Measurements from ENCODE around the gene FAM53B.

The FAM53B gene

DNA sequence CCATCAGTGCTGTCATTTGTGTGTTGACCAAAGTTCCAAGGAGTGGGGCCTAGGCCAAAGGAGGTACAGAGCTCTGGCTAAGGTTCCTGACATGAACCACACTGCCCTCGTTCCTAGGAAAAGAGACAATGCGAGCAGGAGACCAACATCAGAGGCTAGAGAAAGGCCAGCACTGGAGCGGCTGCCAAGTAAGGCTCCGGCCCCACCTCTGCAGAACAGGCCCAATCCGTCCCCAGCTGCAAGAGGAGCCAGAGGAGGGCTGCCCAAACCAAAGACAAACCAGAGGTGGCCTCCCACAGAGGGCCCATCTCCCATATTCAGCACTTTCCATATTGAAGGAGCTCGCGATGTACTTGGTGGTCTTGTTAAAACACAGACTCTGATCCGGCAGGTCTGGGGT, 81.0 kb downstream of the FAM53B start:
- no peak for DNase-seq (ENCODE audit: low spot score)

- DNase-seq (ENCODE audit: low spot score), result no peak
These were observed 82.5 kb downstream of the FAM53B start for GRCh38 chr10:124661660-124662180.

GRCh38 chr10:124660404-124661125, 83.6 kb downstream of the FAM53B start:
- no peak for DNase-seq (ENCODE audit: low spot score)

- DNase-seq (ENCODE audit: low spot score), result no peak
These were observed 84.8 kb downstream of the FAM53B start for GRCh38 chr10:124659380-124659779.

DNA sequence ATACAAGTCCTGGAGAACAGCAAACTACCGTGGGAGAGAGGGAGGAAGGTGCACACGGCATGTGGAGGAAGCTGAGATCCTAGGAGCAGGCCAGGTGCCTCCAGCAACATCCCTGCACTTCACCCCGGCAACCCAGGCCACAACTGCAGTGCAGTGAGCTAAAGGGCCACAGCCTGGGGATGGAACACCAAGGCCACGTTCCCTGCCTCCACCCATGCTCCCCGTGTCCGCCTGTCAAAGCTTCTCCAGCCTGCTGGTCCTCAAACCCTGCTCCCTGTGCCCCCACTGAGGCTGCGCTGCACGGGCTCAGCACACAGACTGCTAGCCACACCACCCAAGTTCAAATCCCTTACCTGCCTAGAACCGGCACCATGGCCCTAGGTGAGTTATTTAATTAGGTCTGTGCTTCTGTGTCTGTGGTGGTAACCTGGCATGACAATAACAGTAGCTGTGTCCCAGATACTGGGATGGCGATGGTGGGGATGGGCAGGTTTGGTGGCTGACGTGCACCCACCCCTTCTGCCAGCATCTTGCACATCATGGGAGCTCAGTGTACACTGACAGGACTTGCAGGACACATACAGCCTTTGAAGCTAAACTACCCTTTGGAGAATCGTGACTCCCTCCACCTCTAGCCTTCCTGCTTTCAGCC, 85.5 kb downstream of the FAM53B start:
- no peak for DNase-seq (ENCODE audit: low spot score)

GRCh38 chr10:124657806-124658205, 86.4 kb downstream of the FAM53B start:
- no peak for DNase-seq (ENCODE audit: low spot score)

GRCh38 chr10:124656541-124656940, 87.6 kb downstream of the FAM53B start:
- no peak for DNase-seq (ENCODE audit: low spot score)

- no peak for DNase-seq (ENCODE audit: low spot score)
These were observed 88.1 kb downstream of the FAM53B start for GRCh38 chr10:124656113-124656490.

DNA sequence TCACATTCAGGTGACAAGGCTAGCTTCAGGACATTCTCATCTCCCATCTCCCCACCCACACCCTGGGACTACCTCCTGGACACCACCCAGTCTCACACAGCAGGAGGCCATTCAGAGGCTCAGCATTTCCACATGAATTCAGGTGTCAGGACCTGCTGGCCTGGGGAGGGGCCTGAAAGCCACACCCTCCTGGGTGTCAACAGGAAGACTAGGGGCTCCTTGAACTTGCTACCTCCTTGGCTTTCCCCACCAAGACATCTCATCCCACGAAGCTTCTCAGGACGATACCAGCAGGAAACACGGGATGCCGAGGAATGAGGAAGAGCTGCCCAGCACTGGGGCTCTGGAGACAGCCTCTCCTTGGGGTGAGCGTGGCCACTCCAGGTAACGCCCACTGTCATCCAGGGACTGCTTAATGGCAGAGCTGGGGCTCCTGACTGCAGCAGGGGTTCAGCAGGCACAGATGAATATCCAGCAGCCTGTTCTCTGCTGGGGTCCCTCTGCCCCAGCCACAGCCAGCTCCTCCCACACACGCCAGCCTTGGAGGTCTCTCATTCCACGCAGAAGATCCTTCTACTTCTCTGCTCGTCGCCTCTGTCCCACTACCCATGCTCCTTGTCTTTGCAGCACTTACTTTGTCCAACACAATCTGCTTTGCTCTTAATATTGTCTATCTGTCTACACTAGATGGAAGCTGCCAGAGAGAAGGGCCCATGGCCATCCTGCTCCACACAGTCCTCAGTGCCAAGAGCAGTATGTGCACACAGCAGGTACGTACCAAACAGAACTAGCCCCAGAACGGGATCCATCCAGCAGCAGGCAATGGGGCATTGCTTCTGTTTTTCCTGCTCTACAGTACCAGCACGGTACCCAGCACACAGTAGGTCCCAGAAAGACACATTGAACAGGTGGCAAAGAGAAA, 88.7 kb downstream of the FAM53B start:
- no peak for DNase-seq (ENCODE audit: low spot score)

DNA sequence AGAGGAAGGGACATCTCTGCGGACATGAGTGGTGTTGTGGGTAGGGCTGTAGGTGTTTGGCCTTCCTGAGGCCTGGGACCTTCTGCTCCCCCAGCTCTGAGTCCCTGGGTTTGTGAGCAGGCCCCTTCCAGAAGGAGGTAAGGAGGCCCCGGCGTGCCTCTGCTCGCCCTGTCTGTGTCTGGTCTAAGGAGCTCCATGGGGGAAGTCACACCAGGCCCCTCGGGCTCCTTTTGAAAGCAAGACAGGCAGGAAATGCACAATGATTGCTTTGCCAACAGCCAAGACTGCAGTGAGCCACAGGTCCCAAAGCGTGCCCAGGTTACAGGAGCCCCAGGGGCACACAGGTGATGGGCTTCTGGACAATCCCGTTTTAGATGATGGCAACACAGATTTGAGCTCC, 89.5 kb downstream of the FAM53B start:
- DNase-seq (ENCODE audit: low spot score), result no peak

DNA sequence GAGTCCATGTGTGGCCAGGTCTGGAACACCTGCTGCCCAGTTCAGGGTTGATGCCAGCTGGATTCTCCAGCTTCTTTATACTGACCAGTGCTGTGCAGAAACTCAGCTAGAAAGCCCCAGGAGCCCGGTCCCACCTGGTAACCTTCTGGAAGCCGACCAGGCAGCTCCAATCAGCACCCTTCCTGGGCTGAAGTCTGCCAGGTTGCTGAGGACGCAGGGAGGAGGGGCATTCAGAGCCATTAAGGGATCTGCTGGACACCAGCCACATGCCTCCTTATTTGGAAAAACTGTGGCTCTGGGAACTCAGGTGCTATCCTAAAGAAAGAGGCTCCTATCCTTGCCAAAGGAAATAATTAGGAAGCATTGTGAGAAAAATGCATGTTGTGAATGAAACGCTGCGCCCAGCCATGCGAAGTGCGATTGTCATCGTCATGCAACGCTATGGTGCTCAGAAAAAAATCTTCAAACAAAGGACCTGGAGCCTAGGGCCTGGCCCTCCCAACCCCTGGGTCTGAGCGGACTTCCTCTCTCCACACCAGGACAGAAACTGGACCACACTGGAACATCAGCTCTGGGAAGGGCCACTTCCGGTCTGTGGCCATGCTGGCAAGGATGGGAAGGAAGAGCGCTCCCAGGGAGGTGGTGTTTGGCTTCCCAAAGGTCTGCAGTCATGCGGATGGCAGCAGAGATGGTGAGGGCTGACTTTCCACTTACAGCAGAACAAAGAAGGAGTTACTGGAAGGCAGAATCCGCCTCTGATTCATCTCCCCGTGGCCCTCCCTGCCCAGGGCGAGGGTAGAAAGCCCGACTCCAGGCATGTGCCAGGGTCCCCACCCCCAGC, 90.1 kb downstream of the FAM53B start:
- DNase-seq (ENCODE audit: low spot score), result no peak

DNA sequence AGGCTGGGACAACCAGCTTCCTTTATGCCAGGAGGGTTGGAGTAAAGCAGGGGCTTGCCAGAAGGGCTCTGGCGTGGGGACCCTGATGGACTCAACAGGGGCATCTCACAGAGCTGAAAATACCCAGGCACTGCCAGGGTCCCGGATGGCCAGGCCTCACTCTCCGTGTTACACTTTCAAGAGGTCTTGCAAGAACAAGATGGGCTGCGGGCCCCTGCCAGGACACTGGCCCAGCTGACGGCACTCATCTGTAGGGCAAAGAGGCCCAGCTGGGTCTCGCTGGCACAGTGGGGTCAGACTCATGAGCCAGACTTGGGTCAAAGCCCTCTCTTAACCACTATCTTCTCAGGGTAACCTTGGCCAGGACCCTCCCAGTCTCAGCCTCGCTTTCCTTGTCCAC, 90.9 kb downstream of the FAM53B start:
- DNase-seq (ENCODE audit: low spot score), result no peak

DNA sequence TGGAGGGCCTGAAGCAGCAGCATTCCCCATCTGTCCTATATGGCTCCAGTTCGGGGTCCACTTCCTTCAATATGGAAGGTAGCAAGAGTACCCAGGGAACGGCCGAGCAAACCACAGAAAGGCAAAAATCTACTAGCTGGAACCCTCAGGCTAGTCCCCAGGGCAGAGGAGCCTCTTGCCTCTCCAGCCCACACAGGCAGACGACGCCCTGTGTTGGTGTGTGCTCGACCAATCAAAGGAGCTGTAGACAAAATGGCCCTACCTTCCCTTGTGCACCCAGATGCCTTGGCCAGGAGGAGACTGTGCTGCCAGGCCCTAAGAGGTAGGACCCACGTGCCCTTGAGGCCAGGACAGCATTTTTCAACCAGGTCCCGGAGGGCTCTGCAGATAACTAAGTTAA, 91.5 kb downstream of the FAM53B start:
- DNase-seq (ENCODE audit: low spot score), result no peak

DNA sequence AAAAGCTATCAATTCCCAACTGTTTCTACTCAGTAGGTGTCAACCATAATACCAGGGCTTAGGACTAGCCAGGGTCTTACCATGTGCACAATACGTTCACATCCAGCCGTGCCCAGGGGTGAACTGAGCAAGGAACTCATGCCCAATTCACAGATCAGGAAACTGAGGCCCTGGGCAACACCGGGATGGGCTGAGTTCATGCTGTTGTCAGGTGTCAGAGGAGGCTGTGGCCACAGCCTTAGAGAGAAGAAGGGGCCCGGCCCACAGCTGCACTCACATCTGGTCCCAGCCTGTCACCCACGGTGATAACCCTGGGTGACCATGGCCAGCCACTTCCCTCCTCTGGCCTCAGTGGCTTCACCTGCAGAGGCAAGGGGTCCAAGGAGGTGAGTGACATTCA, 92.0 kb downstream of the FAM53B start:
- no peak for DNase-seq (ENCODE audit: low spot score)

GRCh38 chr10:124651402-124651891, 92.7 kb downstream of the FAM53B start:
- DNase-seq (ENCODE audit: low spot score), result no peak

DNA sequence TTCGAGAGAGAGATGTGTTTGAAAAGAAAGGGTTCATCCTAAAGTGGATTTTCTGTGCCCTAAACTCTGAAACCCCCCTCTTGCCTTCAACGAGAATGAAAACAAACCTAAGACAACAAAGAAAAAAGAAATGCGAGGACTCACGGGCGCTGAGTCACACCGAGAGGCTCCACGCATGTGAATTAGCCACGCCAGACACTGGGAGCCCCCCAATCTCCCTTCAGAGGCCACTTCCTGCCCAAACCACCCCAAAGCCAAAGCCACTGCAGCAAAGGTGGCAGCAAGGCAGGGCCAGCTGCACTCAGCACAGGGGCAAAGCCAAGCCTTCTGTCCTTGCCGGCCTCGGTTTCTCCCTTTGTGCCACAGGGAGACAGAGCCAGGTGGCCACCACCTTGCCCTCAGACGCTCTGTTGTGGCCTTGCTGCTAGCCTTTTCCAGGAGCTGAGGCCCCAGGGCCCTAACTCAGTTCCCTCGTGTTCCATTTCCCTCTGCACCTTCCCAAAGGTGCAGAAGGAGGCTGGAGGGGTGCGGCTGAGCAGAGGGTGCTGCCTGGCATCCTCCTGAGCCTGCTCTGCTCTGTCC, 93.3 kb downstream of the FAM53B start:
- DNase-seq (ENCODE audit: low spot score), result no peak

- DNase-seq (ENCODE audit: low spot score), result no peak
These were observed 93.9 kb downstream of the FAM53B start for GRCh38 chr10:124650263-124650662.

- DNase-seq (ENCODE audit: low spot score), result peak; percentile 85
These were observed 95.0 kb downstream of the FAM53B start for GRCh38 chr10:124649214-124649613.

GRCh38 chr10:124648738-124649137, 95.4 kb downstream of the FAM53B start:
- peak; percentile 94 for DNase-seq (ENCODE audit: low spot score)

GRCh38 chr10:124648131-124648475, 96.1 kb downstream of the FAM53B start:
- DNase-seq (ENCODE audit: low spot score), result no peak
